ENCODE results near the gene NRXN2.

The NRXN2 gene

DNA sequence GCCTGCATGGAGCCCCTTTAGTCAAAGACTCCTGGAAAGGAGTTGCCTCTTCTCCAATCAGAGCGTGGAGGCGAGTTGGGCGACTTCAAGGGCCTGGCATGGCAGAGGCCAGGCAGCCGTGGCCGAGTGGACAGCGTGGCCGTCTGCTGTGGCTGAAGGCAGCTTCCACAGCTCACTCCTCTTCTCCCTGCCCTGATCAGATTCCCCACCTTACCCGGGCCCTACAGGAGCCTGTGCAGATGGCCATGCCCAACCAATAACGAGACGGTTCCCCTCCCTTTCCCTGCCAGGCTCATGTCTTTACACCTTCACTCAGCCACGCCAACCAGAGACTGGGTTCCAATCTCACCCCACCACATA lies 152.0 kb downstream of the NRXN2 start:
- no peak overlapping the region for H3K14ac ChIP-seq (ENCODE audit: low read length)
- no peak overlapping the region for H3K4me2 ChIP-seq (ENCODE audit: insufficient read depth, low read length, poor library complexity, severe bottlenecking)
- no peaks in the 10 kb centered on the region for H3K79me1 ChIP-seq (ENCODE audit: low read depth, low read length)
- H3K4me1 ChIP-seq (ENCODE audit: control insufficient read depth in 2 of 2, insufficient read depth in 1 of 2, low read depth in 1 of 2, low read length in 2 of 2), result peaks cover 13 to 17% of the 10 kb centered on the region in 2 donors
- H2AFZ ChIP-seq (ENCODE audit: low read length), result no peak overlapping the region
- H3K18ac ChIP-seq (ENCODE audit: low read length), result no peak overlapping the region
- H3K27me3 ChIP-seq (ENCODE audit: control insufficient read depth in 3 of 3, insufficient read depth in 3 of 3, low read depth in 1 of 3, low read length in 3 of 3), result peaks cover 0 to 22% (median 0%) of the 10 kb centered on the region in 3 experiments
- no peak for DNase-seq (ENCODE audit: low spot score)
- peak overlapping the region; percentile 18 for H3K23ac ChIP-seq (ENCODE audit: low read depth, low read length, poor library complexity)
- no peak overlapping the region for H3K4me3 ChIP-seq (ENCODE audit: low read length in 2 of 2)
- no peak overlapping the region for H3K4ac ChIP-seq (ENCODE audit: low read length)
- peak overlapping the region; percentile 46 for H2BK12ac ChIP-seq (ENCODE audit: low read length)
- peaks cover 0 to 1% of the 10 kb centered on the region in 2 donors for H3K9me3 ChIP-seq (replicated peaks in 1 of 2; ENCODE audit: control insufficient read depth in 2 of 2, insufficient read depth in 1 of 2, low read depth in 1 of 2, low read length in 2 of 2)
- no peak overlapping the region for H4K8ac ChIP-seq (ENCODE audit: low read depth, low read length)
- no peaks in the 10 kb centered on the region for H3K36me3 ChIP-seq (replicated peaks in 1 of 2; ENCODE audit: control insufficient read depth in 2 of 2, insufficient read depth in 2 of 2, low read length in 2 of 2)
- H4K91ac ChIP-seq (ENCODE audit: low read depth, low read length, poor library complexity), result no peak overlapping the region
- H2BK120ac ChIP-seq (ENCODE audit: low read depth, low read length), result no peak overlapping the region
- no peak overlapping the region for H3K9ac ChIP-seq (ENCODE audit: low read depth, low read length, poor library complexity)
- H2BK15ac ChIP-seq (ENCODE audit: low read length), result peak overlapping the region; percentile 90
- no peak overlapping the region for H2BK5ac ChIP-seq (ENCODE audit: low read length)
- no CpG with 5 or more reads among the region's 11 CpGs for WGBS, 2 donors (ENCODE audit: extremely low coverage in 2 of 2, insufficient read length in 2 of 2, insufficient replicate concordance in 1 of 2)
- H2AK5ac ChIP-seq (ENCODE audit: low read depth, low read length), result peak overlapping the region; percentile 83
- H3K27ac ChIP-seq (replicated peaks; ENCODE audit: low read length), result no peak overlapping the region

- no peak overlapping the region for H3K18ac ChIP-seq (ENCODE audit: low read length)
Measured at GRCh38 chr11:64570341-64570740, 152.7 kb downstream of the NRXN2 start.

DNA sequence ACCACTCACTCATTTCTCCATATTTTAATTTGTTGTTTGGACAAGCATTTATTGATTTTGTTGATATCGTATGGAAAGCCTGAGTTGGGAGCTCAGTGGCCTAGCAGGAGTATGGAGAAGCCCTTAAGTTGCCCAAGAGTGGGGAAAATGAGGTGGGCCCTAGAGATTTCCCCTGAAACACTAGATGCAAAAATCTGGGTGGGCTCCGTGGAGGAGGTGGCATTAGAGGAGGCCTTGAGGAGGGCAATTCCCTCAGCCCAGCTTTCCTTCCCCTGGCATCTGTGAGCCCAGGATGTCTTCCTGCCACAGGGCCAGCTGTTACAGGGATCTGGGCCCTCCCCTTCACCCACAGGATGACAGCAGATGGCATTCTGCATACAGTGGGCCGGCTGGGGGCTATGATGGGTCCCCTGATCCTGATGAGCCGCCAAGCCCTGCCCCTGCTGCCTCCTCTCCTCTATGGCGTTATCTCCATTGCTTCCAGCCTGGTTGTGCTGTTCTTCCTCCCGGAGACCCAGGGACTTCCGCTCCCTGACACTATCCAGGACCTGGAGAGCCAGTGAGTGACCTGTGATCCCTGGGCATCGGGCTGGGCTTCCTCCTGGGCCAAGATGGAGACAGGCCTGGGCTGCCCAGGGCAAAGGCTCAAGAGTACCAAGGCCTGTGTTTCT lies 153.6 kb downstream of the NRXN2 start:
- Histone ChIP-seq H3K14ac (ENCODE audit: low read length) (no peak overlapping the region), H3K9me3 (replicated peaks in 1 of 2; ENCODE audit: control insufficient read depth in 2 of 2, insufficient read depth in 1 of 2, low read depth in 1 of 2, low read length in 2 of 2) (peaks cover 0 to 1% of the 10 kb centered on the region in 2 donors), H3K4ac (ENCODE audit: low read length) (no peak overlapping the region), H3K27me3 (ENCODE audit: control insufficient read depth in 3 of 3, insufficient read depth in 3 of 3, low read depth in 1 of 3, low read length in 3 of 3) (peaks cover 0 to 22% (median 0%) of the 10 kb centered on the region in 3 experiments), H3K4me1 (ENCODE audit: control insufficient read depth in 2 of 2, insufficient read depth in 1 of 2, low read depth in 1 of 2, low read length in 2 of 2) (peaks cover 15 to 28% of the 10 kb centered on the region in 2 donors), H3K27ac (replicated peaks; ENCODE audit: low read length) (no peak overlapping the region), H3K18ac (ENCODE audit: low read length) (no peak overlapping the region), H2BK120ac (ENCODE audit: low read depth, low read length) (no peak overlapping the region), H3K9ac (ENCODE audit: low read depth, low read length, poor library complexity) (peak overlapping the region; percentile 25), H4K8ac (ENCODE audit: low read depth, low read length) (no peak overlapping the region), H2AK5ac (ENCODE audit: low read depth, low read length) (peak overlapping the region; percentile 80), H4K91ac (ENCODE audit: low read depth, low read length, poor library complexity) (no peak overlapping the region), H2BK5ac (ENCODE audit: low read length) (no peak overlapping the region), H2BK12ac (ENCODE audit: low read length) (no peak overlapping the region), H3K79me1 (ENCODE audit: low read depth, low read length) (no peaks in the 10 kb centered on the region), H3K4me2 (ENCODE audit: insufficient read depth, low read length, poor library complexity, severe bottlenecking) (no peak overlapping the region), H3K23ac (ENCODE audit: low read depth, low read length, poor library complexity) (no peak overlapping the region), H3K4me3 (ENCODE audit: low read length in 2 of 2) (no peak overlapping the region), H3K36me3 (replicated peaks in 1 of 2; ENCODE audit: control insufficient read depth in 2 of 2, insufficient read depth in 2 of 2, low read length in 2 of 2) (no peaks in the 10 kb centered on the region), H2BK15ac (ENCODE audit: low read length) (no peak overlapping the region), H2AFZ (ENCODE audit: low read length) (no peak overlapping the region)
- DNase-seq (ENCODE audit: low spot score), result no peak
- WGBS, 2 donors (ENCODE audit: extremely low coverage in 2 of 2, insufficient read length in 2 of 2, insufficient replicate concordance in 1 of 2), result no CpG with 5 or more reads among the region's 8 CpGs

More at GRCh38 chr11:64570341-64570740, 152.7 kb downstream of the NRXN2 start:
- Histone ChIP-seq H3K27me3 (ENCODE audit: control insufficient read depth in 3 of 3, insufficient read depth in 3 of 3, low read depth in 1 of 3, low read length in 3 of 3) (peaks cover 0 to 22% (median 0%) of the 10 kb centered on the region in 3 experiments), H2BK15ac (ENCODE audit: low read length) (no peak overlapping the region), H3K4ac (ENCODE audit: low read length) (no peak overlapping the region), H2BK5ac (ENCODE audit: low read length) (no peak overlapping the region), H3K79me1 (ENCODE audit: low read depth, low read length) (no peaks in the 10 kb centered on the region), H4K8ac (ENCODE audit: low read depth, low read length) (no peak overlapping the region), H3K9ac (ENCODE audit: low read depth, low read length, poor library complexity) (no peak overlapping the region), H3K36me3 (replicated peaks in 1 of 2; ENCODE audit: control insufficient read depth in 2 of 2, insufficient read depth in 2 of 2, low read length in 2 of 2) (no peaks in the 10 kb centered on the region), H3K27ac (replicated peaks; ENCODE audit: low read length) (no peak overlapping the region), H3K4me3 (ENCODE audit: low read length in 2 of 2) (no peak overlapping the region), H2BK12ac (ENCODE audit: low read length) (no peak overlapping the region), H3K4me1 (ENCODE audit: control insufficient read depth in 2 of 2, insufficient read depth in 1 of 2, low read depth in 1 of 2, low read length in 2 of 2) (peaks cover 15 to 23% of the 10 kb centered on the region in 2 donors), H3K23ac (ENCODE audit: low read depth, low read length, poor library complexity) (no peak overlapping the region), H3K4me2 (ENCODE audit: insufficient read depth, low read length, poor library complexity, severe bottlenecking) (no peak overlapping the region), H2AFZ (ENCODE audit: low read length) (no peak overlapping the region), H3K9me3 (replicated peaks in 1 of 2; ENCODE audit: control insufficient read depth in 2 of 2, insufficient read depth in 1 of 2, low read depth in 1 of 2, low read length in 2 of 2) (peaks cover 0 to 1% of the 10 kb centered on the region in 2 donors), H4K91ac (ENCODE audit: low read depth, low read length, poor library complexity) (no peak overlapping the region), H2AK5ac (ENCODE audit: low read depth, low read length) (no peak overlapping the region), H2BK120ac (ENCODE audit: low read depth, low read length) (no peak overlapping the region), H3K14ac (ENCODE audit: low read length) (no peak overlapping the region)
- WGBS, 2 donors (ENCODE audit: extremely low coverage in 2 of 2, insufficient read length in 2 of 2, insufficient replicate concordance in 1 of 2), result no CpG with 5 or more reads among the region's 3 CpGs
- DNase-seq (ENCODE audit: low spot score), result no peak

DNA sequence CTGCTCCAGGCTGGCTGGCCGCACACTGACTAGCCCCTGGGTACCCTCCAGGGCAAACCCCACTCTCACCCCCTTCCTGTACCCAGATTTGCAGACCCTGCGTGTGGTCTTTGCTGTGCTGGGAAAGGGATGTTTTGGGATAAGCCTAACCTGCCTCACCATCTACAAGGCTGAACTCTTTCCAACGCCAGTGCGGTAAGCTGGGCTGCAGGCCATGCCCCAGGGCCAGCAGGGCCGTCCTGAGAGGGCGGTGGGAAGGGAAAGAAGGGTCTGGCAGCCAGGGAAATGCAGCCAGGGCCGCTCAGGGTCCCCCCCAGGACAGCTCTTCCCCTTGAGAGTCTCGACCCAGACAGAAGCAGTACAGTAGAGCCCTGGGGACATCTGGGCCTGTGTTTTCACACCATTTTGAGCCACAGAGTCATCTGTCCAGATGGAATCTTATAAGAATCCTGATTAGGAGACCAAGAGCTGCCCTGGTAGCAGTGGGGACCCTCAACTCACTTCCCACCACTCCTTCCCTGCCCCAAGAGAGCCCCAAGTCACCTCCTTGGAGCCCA lies 154.3 kb downstream of the NRXN2 start:
- peak overlapping the region; percentile 95 for H2BK15ac ChIP-seq (ENCODE audit: low read length)
- no peak overlapping the region for H4K91ac ChIP-seq (ENCODE audit: low read depth, low read length, poor library complexity)
- peak overlapping the region; percentile 43 for H2BK5ac ChIP-seq (ENCODE audit: low read length)
- H2AFZ ChIP-seq (ENCODE audit: low read length), result no peak overlapping the region
- no peaks in the 10 kb centered on the region for H3K79me1 ChIP-seq (ENCODE audit: low read depth, low read length)
- H2BK120ac ChIP-seq (ENCODE audit: low read depth, low read length), result peak overlapping the region; percentile 33
- no peaks in the 10 kb centered on the region for H3K36me3 ChIP-seq (replicated peaks in 1 of 2; ENCODE audit: control insufficient read depth in 2 of 2, insufficient read depth in 2 of 2, low read length in 2 of 2)
- peak overlapping the region; percentile 99 for H2AK5ac ChIP-seq (ENCODE audit: low read depth, low read length)
- H3K27me3 ChIP-seq (ENCODE audit: control insufficient read depth in 3 of 3, insufficient read depth in 3 of 3, low read depth in 1 of 3, low read length in 3 of 3), result peaks cover 0 to 22% (median 0%) of the 10 kb centered on the region in 3 experiments
- peaks cover 15 to 28% of the 10 kb centered on the region in 2 donors for H3K4me1 ChIP-seq (ENCODE audit: control insufficient read depth in 2 of 2, insufficient read depth in 1 of 2, low read depth in 1 of 2, low read length in 2 of 2)
- H2BK12ac ChIP-seq (ENCODE audit: low read length), result peak overlapping the region; percentile 88
- H3K18ac ChIP-seq (ENCODE audit: low read length), result peak overlapping the region; percentile 92
- H3K4me3 ChIP-seq (ENCODE audit: low read length in 2 of 2), result no peak overlapping the region
- no peak overlapping the region for H4K8ac ChIP-seq (ENCODE audit: low read depth, low read length)
- H3K9me3 ChIP-seq (replicated peaks in 1 of 2; ENCODE audit: control insufficient read depth in 2 of 2, insufficient read depth in 1 of 2, low read depth in 1 of 2, low read length in 2 of 2), result no peaks in the 10 kb centered on the region
- H3K9ac ChIP-seq (ENCODE audit: low read depth, low read length, poor library complexity), result no peak overlapping the region
- no peak overlapping the region for H3K4ac ChIP-seq (ENCODE audit: low read length)
- H3K23ac ChIP-seq (ENCODE audit: low read depth, low read length, poor library complexity), result no peak overlapping the region
- no peak overlapping the region for H3K27ac ChIP-seq (replicated peaks; ENCODE audit: low read length)
- H3K4me2 ChIP-seq (ENCODE audit: insufficient read depth, low read length, poor library complexity, severe bottlenecking), result no peak overlapping the region
- no peak for DNase-seq (ENCODE audit: low spot score)
- H3K14ac ChIP-seq (ENCODE audit: low read length), result no peak overlapping the region
- no CpG with 5 or more reads among the region's 8 CpGs for WGBS, 2 donors (ENCODE audit: extremely low coverage in 2 of 2, insufficient read length in 2 of 2, insufficient replicate concordance in 1 of 2)

Measured in neuronal stem cell (in vitro differentiated cells).